Neural cell (in vitro differentiated cells): ENCODE measurements around the gene ZFYVE26.

Source experiments
- CTCF ChIP-seq: fragments of 450-650 bp; IDR thresholded peaks from 2 replicates; pipeline ENCODE4 v1.5.1; 2014; ENCODE audit warnings: antibody characterized with exemption, mild to moderate bottlenecking, moderate library complexity; ENCODE audit not compliant: poor library complexity, severe bottlenecking
- EP300 ChIP-seq: fragments of 450-650 bp; conservative IDR thresholded peaks from 2 replicates; pipeline ENCODE4 v1.6.1; 2014; ENCODE audit warnings: antibody characterized with exemption, mild to moderate bottlenecking, moderate library complexity; ENCODE audit not compliant: poor library complexity, severe bottlenecking
- TAF1 ChIP-seq: IDR thresholded peaks from 2 replicates; pipeline ENCODE4 v1.6.1; 2012; ENCODE audit warnings: low read depth

DNA sequence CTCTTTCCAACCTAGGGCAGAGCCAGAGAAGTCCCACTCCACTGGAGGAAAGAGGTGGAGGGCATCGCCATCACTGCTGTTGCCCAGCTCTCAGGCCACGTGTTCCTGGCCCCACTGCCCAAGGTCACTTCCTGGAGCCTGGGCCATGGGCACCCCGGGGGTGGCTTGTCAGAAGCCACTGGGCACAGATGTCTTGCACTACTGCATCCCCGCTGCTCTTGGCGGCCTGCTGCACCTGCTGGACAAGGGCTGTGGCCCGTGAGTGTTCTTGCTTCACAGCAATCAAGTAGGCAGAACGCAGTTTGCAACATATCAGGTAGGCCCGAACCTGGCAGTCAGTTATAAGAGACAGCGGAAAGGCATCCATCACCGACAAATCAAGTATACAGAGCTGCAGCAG, 68.1 kb downstream of the ZFYVE26 start:
- TF ChIP-seq CTCF (no peak), EP300 (no peak), TAF1 (no peak)
